Muscle of arm (tissue), 12 donors: Measurements from ENCODE around the gene SARS2. TPM values are rescaled to one million over a fixed set of nuclear protein-coding genes. Genes with fewer than 3 reads are reported as not detected.
A peak's percentile ranks its signal among the peaks of the same experiment; 100 is the strongest.
"Not testable (repeated sequence)": the region's sequence is repeated elsewhere in the genome, so short reads cannot be mapped to it uniquely, and the experiment has no call there.

Experiments
- DNase-seq: peaks from one replicate; pipeline ENCODE4 v3.0.0-alpha.2; 2013
- polyA plus RNA-seq, 12 donors: library from polyadenylated mRNA; unstranded; fragments of 120-200 nt; gene quantifications; one replicate each; pipeline ENCODE4 v1.2.1, GENCODE V29; 2013; ENCODE audit not compliant: insufficient read length in 12 of 12

The SARS2 gene
- polyA plus RNA-seq, 12 donors, result 16.9 to 42.8 (median 26.5) TPM; not detected in 1

GRCh38 chr19:38951187-38951586, 20.6 kb upstream of the SARS2 start:
- DNase-seq, result no peak

- peak; percentile 85 for DNase-seq
These were observed 19.2 kb upstream of the SARS2 start for GRCh38 chr19:38949580-38950367.

- DNase-seq, result no peak
These were observed 15.9 kb upstream of the SARS2 start for GRCh38 chr19:38946229-38947010.

- no peak for DNase-seq
These were observed 15.1 kb upstream of the SARS2 start for GRCh38 chr19:38945562-38946228.

- no peak for DNase-seq
These were observed 14.5 kb upstream of the SARS2 start for GRCh38 chr19:38944981-38945506.

GRCh38 chr19:38942471-38943181, 12.1 kb upstream of the SARS2 start:
- no peak for DNase-seq

GRCh38 chr19:38941979-38942378, 11.4 kb upstream of the SARS2 start:
- DNase-seq, result no peak

- DNase-seq, result not testable (repeated sequence)
These were observed 10.9 kb upstream of the SARS2 start for GRCh38 chr19:38941466-38941865.

- no peak for DNase-seq
These were observed 9.4 kb upstream of the SARS2 start for GRCh38 chr19:38939957-38940356.

- DNase-seq, result no peak
These were observed 3.0 kb upstream of the SARS2 start for GRCh38 chr19:38933544-38933943.

- no peak for DNase-seq
These were observed 2.0 kb upstream of the SARS2 start for GRCh38 chr19:38932425-38933179.

GRCh38 chr19:38931521-38931793, 894 bp upstream of the SARS2 start:
- no peak for DNase-seq

- DNase-seq, result peak; percentile 99
These were observed 385 bp upstream of the SARS2 start, which contains the start of gene MRPS12 for GRCh38 chr19:38930776-38931520. Gene MRPS12, plus strand, starts transcription at chr19:38930944. Its CDS starts 351 bp downstream, at chr19:38931295.

GRCh38 chr19:38928391-38929001, 2.1 kb downstream of the SARS2 start:
- no peak for DNase-seq

- no peak for DNase-seq
These were observed 6.2 kb downstream of the SARS2 start for GRCh38 chr19:38924388-38924787.

- DNase-seq, result no peak
These were observed 8.1 kb downstream of the SARS2 start for GRCh38 chr19:38922482-38922881.

GRCh38 chr19:38921420-38922274, 8.9 kb downstream of the SARS2 start:
- DNase-seq, result no peak

- no peak for DNase-seq
These were observed 9.8 kb downstream of the SARS2 start for GRCh38 chr19:38920602-38921419.
